Pancreas (tissue), 10 donors: ENCODE results near the gene PLEKHG4. TPM values are rescaled to one million over a fixed set of nuclear protein-coding genes. Genes with fewer than 3 reads are reported as not detected.

Source experiments
- ATAC-seq, 4 donors: fragments of 200-7000 bp; cut with Tn5 transposase; one replicate each; pipeline versions ENCODE4 v1.8.0 to v1.9.1; 2020; ENCODE audit warnings: mild to moderate bottlenecking in 4 of 4, moderate library complexity in 4 of 4
- DNase-seq, 6 donors: peaks; one replicate each; pipeline ENCODE4 v3.0.0-alpha.2; 2020
- FAIRE-seq: peaks from 2 replicates; lab custom pipeline; 2012; peaks lifted over from hg19 to GRCh38; lab: Jason Lieb, UNC
- H3K27ac ChIP-seq, 4 donors: fragments of 200-600 bp; sonication (generic); 1 replicate in 3 of 4; 2 replicates in 1 of 4; pipeline versions ENCODE4 v1.5.0 to v1.8.0; 2020
- H3K27me3 ChIP-seq, 4 donors: fragments of 200-600 bp; one replicate each; pipeline ENCODE4 v1.8.0; 2021
- H3K36me3 ChIP-seq, 3 donors: fragments of 200-600 bp; sonication (generic) in 1 of 3; one replicate each; pipeline versions ENCODE4 v1.5.0 to v1.8.0; 2020 to 2021
- H3K4me1 ChIP-seq, 3 donors: fragments of 200-600 bp; one replicate each; pipeline ENCODE4 v1.8.0; 2021
- H3K4me3 ChIP-seq, 4 donors: fragments of 200-600 bp; sonication (generic) in 2 of 4; one replicate each; pipeline versions ENCODE4 v1.5.0 to v1.8.0; 2020 to 2021
- H3K9me3 ChIP-seq, 4 donors: fragments of 200-600 bp; one replicate each; pipeline ENCODE4 v1.8.0; 2021
- CTCF ChIP-seq, 4 donors: fragments of 200-600 bp; sonication (generic) in 3 of 4; IDR thresholded peaks; one replicate each; pipeline versions ENCODE4 v1.5.0 to v1.8.0; 2021; ENCODE audit warnings: antibody characterized with exemption in 4 of 4
- WGBS, 2 donors: extraction: QIAGEN DNeasy Blood & Tissue Kit; methylation state at CpG; one replicate each; pipeline ENCODE4 v1.1.7; 2013; 5-methylcytosine and 5-hydroxymethylcytosine counted together
- intact Hi-C, 3 donors: fragments of 100-400 bp; cut with DNase I; formaldehyde crosslinking; loops; one replicate each; pipeline versions ENCODE4 v1.11.1 to v1.14.2; 2022
- polyA plus RNA-seq, 2 donors: library from polyadenylated mRNA; stranded (reverse); fragments of 200-250 nt; gene quantifications; one replicate each; pipeline ENCODE4 v1.2.3, GENCODE V29; 2013
- total RNA-seq, 6 donors: library from RNA; stranded (reverse); fragmentation: NEBNext Ultra II Directional in 4 of 6; extraction: Animal tissue kit (Norgen Biotek cat#: 25700) in 4 of 6; gene quantifications; one replicate each; pipeline versions ENCODE4 v1.2.1 to v1.2.4, GENCODE V29; 2021 to 2023
- donor health status: healthy with polysubstance abuse.
- donor health status: DM: no; HTN: no; CAD: no; lungs with moderate emphysema.
- donor health status: DM: no; HTN: no; CAD: no.
- donor health status: control.
- donor health status: control.
- donor health status: Bipolar disorder and iron deficiency.
- donor health status: DM: yes; HTN: yes; CAD: no.
- donor health status: DM: no; HTN: no; CAD: no.
- donor health status: DM: no; HTN: no; CAD: no.
- donor health status: DM: yes; HTN: yes; CAD: no.

PLEKHG4 gene
- total and polyA plus RNA-seq, 8 donors = 3.5 to 28.5 (median 6.2) TPM

- Histone ChIP-seq H3K27ac (no peak overlapping the region), H3K36me3 (no peaks in the 10 kb centered on the region), H3K4me1 (no peaks in the 10 kb centered on the region), H3K4me3 (no peak overlapping the region), H3K27me3 (no peaks in the 10 kb centered on the region), H3K9me3 (no peaks in the 10 kb centered on the region)
- DNase-seq (no peak), ATAC-seq (no peak), FAIRE-seq (no peak)
- 66 to 86% methylated on average over 4 of the region's 4 CpGs for WGBS, 2 donors
- TF ChIP-seq CTCF (IDR thresholded peaks at IDR 0.05) = no peak
- intact Hi-C loops = no loop called here
Observed at GRCh38 chr16:67294171-67294757, 14.9 kb downstream of the PLEKHG4 start.

DNA sequence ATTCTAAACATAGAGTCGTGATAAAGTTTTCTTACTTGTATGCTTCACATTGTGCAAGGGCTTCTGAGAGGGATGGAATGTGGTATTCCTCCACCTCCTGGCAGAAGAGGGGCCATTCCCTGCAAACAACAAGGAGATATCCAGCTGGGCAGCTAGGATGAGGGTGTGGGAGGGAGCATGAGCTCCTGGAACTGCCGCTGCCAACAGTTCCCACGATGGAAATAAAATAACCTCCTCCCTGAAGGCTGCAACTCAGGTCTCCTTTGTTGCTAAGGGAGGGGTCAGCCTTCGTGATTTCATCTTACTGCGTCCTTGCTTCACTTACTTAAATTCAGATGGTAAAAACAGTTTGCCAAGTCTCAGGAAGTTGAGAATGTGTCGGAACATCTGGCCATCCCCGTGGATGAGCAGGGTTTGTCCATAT lies 15.6 kb downstream of the PLEKHG4 start:
- Histone ChIP-seq H3K4me1 (no peaks in the 10 kb centered on the region), H3K36me3 (no peaks in the 10 kb centered on the region), H3K4me3 (no peak overlapping the region), H3K9me3 (no peaks in the 10 kb centered on the region), H3K27ac (no peak overlapping the region), H3K27me3 (no peaks in the 10 kb centered on the region)
- no peak for FAIRE-seq
- TF ChIP-seq CTCF (IDR thresholded peaks at IDR 0.05) = no peak
- no peak for ATAC-seq
- intact Hi-C loops = no loop called here
- 63 to 68% methylated on average over 7 of the region's 7 CpGs for WGBS, 2 donors
- no peak for DNase-seq

DNA sequence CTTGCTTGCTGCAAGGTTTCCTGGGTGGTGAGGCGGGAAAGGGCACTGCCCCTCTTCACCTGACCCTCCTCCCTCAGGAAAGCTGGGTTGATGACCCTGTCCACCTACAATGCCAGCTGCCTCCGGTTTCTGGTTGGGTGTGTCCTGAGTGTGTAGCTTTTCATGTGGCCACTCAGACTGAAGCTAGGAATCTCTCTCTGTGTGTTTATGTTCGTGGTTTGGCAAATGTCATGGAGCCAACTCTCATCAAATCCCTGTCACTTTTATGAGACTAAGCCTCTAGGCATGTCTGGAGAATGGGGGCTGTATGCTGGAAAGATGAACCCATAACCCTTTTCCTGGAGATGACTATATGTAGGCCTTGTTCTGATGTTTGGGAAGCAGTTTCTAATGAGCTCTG lies 17.1 kb downstream of the PLEKHG4 start:
- 46 to 50% methylated on average over 3 of the region's 3 CpGs for WGBS, 2 donors
- DNase-seq = no peak
- TF ChIP-seq CTCF (IDR thresholded peaks at IDR 0.05) = no peak
- no peak for FAIRE-seq
- no peak for ATAC-seq
- intact Hi-C loops = no loop called here
- Histone ChIP-seq H3K4me1 (no peaks in the 10 kb centered on the region), H3K36me3 (no peaks in the 10 kb centered on the region), H3K4me3 (no peak overlapping the region), H3K27ac (no peak overlapping the region), H3K27me3 (no peaks in the 10 kb centered on the region), H3K9me3 (no peaks in the 10 kb centered on the region)

DNA sequence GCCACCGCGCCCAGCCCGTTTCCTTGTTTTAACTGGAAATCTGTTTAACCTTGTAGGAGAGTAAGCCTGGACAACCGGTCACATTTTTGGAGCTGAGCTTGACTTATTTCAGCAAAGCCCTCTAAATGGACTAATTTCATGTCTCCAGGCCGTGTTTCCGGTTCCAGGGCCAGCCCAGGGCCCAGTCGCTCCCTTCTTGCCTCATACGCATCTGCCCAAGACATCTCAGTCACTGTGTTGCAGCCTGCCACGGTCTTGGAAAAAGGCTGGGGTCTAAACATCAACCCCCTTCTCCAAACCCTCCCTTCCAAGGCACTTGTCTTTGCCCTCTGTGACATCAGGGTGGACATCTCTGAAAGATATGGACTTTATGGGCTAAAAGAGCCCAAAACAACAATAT lies 18.9 kb downstream of the PLEKHG4 start:
- FAIRE-seq = no peak
- Histone ChIP-seq H3K27me3 (no peaks in the 10 kb centered on the region), H3K4me1 (no peaks in the 10 kb centered on the region), H3K27ac (no peak overlapping the region), H3K9me3 (no peaks in the 10 kb centered on the region), H3K36me3 (no peaks in the 10 kb centered on the region), H3K4me3 (no peak overlapping the region)
- DNase-seq = no peak
- TF ChIP-seq CTCF (IDR thresholded peaks at IDR 0.05) = no peak
- ATAC-seq = no peak
- intact Hi-C loops = no loop called here
- 91 to 94% methylated on average over 9 of the region's 9 CpGs for WGBS, 2 donors

- ATAC-seq (no peak), DNase-seq (no peak), FAIRE-seq (no peak)
- Histone ChIP-seq H3K27me3 (no peaks in the 10 kb centered on the region), H3K4me1 (no peaks in the 10 kb centered on the region), H3K4me3 (no peak overlapping the region), H3K27ac (no peak overlapping the region), H3K36me3 (no peaks in the 10 kb centered on the region), H3K9me3 (no peaks in the 10 kb centered on the region)
- 86 to 89% methylated on average over 15 of the region's 15 CpGs for WGBS, 2 donors
- TF ChIP-seq CTCF (IDR thresholded peaks at IDR 0.05) = no peak
- intact Hi-C loops = no loop called here
Observed at GRCh38 chr16:67299269-67299668, 19.9 kb downstream of the PLEKHG4 start.
